Measurements from ENCODE around the gene JUN.

The JUN gene

GRCh38 chr1:58782178-58783089, 1.4 kb downstream of the JUN start:
- peak; percentile 67 for DNase-seq

GRCh38 chr1:58781541-58782177, 2.2 kb downstream of the JUN start:
- peak; percentile 76 for DNase-seq

- peak; percentile 90 for DNase-seq
These were observed 2.9 kb downstream of the JUN start for GRCh38 chr1:58780836-58781452.

- DNase-seq: peak; percentile 74
These were observed 3.4 kb downstream of the JUN start for GRCh38 chr1:58780411-58780810.

- peak; percentile 83 for DNase-seq
These were observed 4.0 kb downstream of the JUN start for GRCh38 chr1:58779801-58780382.

- DNase-seq: peak; percentile 39
These were observed 4.6 kb downstream of the JUN start for GRCh38 chr1:58779059-58779754.

GRCh38 chr1:58778385-58779000, 5.4 kb downstream of the JUN start:
- peak; percentile 23 for DNase-seq

GRCh38 chr1:58774027-58774426, 9.8 kb downstream of the JUN start:
- DNase-seq: no peak

- no peak for DNase-seq
These were observed 10.4 kb downstream of the JUN start for GRCh38 chr1:58773406-58773840.

GRCh38 chr1:58769809-58770320, 14.0 kb downstream of the JUN start:
- DNase-seq: no peak

- peak; percentile 45 for DNase-seq
These were observed 14.7 kb downstream of the JUN start for GRCh38 chr1:58768971-58769808.

- no peak for DNase-seq
These were observed 15.6 kb downstream of the JUN start for GRCh38 chr1:58768191-58768731.

GRCh38 chr1:58767143-58767542, 16.7 kb downstream of the JUN start:
- DNase-seq: no peak

- no peak for DNase-seq
These were observed 18.4 kb downstream of the JUN start for GRCh38 chr1:58765441-58765840.

- no peak for DNase-seq
These were observed 18.8 kb downstream of the JUN start for GRCh38 chr1:58765006-58765405.

GRCh38 chr1:58764294-58764978, 19.4 kb downstream of the JUN start:
- no peak for DNase-seq

GRCh38 chr1:58763214-58763613, 20.6 kb downstream of the JUN start:
- DNase-seq: no peak

- no peak for DNase-seq
These were observed 21.0 kb downstream of the JUN start for GRCh38 chr1:58762806-58763205.

GRCh38 chr1:58755468-58755872, 28.4 kb downstream of the JUN start:
- DNase-seq: peak; percentile 57
